VCaP (cell line): Measurements from ENCODE around the gene CDC42EP3.

Experiments
- H3K27ac ChIP-seq: fragments of 450-650 bp; 2 replicates; pipeline ENCODE4 v1.5.1; 2017
- TF ChIP-seq, protein P1 (sequence below): fragments of 450-650 bp; conservative IDR thresholded peaks from 2 replicates; pipeline ENCODE4 v1.5.1; 2017; ENCODE audit warnings: mild to moderate bottlenecking, moderate library complexity

Gene CDC42EP3

DNA sequence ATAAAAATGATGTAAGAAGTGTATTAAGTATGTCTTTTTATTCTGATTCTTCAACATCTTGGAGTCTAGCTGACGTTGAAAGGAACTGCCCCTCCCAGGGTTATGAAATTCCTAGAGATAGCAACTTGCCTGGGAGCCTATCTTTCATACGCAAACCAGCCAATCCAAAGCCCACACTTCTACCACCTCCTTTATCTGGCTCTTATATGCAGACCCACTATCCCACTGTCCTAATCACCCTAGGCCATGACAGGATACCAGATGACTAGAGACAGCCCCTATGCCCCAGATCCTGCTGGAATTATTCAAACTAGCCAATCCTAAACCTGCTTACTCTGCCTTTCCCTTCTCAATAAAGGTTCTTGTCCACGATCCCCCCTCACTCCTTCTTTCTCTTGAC is 11.8 kb upstream of the CDC42EP3 start:
- 0 out of 2 replicates have a peak overlapping the region, but pooled peaks have one; percentile 7 for H3K27ac ChIP-seq
- TF ChIP-seq, protein P1, sequence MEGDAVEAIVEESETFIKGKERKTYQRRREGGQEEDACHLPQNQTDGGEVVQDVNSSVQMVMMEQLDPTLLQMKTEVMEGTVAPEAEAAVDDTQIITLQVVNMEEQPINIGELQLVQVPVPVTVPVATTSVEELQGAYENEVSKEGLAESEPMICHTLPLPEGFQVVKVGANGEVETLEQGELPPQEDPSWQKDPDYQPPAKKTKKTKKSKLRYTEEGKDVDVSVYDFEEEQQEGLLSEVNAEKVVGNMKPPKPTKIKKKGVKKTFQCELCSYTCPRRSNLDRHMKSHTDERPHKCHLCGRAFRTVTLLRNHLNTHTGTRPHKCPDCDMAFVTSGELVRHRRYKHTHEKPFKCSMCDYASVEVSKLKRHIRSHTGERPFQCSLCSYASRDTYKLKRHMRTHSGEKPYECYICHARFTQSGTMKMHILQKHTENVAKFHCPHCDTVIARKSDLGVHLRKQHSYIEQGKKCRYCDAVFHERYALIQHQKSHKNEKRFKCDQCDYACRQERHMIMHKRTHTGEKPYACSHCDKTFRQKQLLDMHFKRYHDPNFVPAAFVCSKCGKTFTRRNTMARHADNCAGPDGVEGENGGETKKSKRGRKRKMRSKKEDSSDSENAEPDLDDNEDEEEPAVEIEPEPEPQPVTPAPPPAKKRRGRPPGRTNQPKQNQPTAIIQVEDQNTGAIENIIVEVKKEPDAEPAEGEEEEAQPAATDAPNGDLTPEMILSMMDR: no peak

DNA sequence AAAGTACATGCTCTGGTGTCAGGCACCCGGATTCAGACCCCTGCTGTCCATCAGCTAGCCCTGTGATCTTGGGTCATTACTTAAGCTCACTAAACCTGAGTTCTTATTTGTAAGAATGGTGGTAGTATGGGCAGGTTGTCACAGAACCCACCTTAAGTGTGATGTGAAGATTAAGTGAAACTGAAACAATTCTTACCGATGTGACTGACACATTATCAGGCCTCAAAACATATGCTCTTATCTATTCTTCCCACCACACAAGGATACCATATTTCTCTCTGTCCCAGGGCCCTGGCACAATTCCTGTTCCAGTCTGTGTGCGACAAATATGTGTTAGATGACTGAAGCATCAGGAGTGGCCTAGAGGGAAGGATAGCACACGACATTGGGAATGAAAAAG is 11.0 kb upstream of the CDC42EP3 start:
- TF ChIP-seq, protein P1: no peak
- H3K27ac ChIP-seq: 0 out of 2 replicates have a peak overlapping the region, but pooled peaks have one; percentile 7

DNA sequence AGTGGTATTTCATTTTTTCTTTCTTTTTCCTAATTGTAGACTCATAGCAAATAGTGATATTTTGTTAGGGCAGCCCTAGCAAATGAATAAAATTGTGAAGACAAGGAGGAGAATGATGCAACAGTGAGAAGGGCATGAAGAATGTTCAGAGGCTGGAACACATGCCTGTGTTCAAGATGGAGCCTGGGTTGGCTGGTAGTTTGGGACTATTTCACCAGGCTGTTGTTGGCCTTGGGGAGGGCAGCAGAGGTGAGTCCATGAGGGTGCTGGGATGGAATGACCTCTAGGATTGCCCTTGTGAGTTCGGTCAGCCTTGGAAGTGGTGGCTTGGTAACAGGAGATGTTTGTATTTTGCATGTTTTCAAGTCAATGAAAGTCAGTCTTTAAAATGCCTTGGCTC is 10.1 kb upstream of the CDC42EP3 start:
- H3K27ac ChIP-seq: no peak overlapping the region
- TF ChIP-seq, protein P1: no peak

DNA sequence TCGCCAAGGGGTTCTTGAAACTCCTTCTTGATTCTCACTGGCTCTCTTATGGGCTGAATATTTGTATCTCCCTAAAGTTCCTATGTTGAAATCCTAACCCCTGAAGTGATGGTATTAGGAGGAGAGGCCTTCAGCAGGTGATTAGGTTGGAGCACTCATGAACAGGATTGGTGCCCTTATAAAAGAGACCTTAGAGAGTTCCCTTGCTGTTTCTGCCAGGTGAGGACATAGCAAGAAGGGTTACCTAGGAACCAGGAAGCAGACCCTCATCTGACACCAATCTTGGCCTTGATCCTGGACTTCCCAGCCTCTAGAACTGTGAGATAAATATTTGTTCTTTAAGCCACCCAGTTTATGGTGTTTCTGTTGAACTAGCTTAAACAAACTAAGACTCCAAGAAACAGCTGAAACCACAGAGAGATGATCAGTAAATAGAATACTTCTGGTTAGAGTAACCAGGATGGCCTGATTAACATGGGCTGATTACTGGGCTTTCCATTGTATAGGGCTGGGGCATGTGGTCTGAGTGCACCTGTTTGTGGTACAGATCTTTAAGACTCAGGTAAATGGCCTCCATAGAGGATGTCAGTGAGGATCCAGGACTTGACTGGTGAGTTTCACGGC is 7.7 kb upstream of the CDC42EP3 start:
- TF ChIP-seq, protein P1: no peak
- H3K27ac ChIP-seq: peak overlapping the region; percentile 83

DNA sequence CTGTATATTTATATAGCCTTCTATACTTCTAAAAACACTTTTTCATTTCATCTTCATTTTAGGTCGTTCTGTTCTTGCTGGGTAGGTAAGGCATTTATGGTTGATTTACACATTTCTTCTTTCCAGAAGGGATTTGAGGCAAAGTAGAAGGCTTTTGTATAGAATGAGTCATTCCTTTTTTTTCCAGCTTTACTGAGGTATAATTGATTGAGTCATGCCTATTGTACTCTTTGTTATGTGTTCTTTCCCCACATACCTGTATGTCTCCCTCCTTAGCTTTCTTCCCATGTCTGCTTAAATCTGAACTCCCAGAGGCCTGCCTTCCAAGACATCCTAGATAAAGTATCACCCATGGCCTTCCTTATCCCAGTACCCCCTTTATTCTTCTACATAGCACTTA is 4.8 kb upstream of the CDC42EP3 start:
- H3K27ac ChIP-seq: no peak overlapping the region
- TF ChIP-seq, protein P1: no peak

DNA sequence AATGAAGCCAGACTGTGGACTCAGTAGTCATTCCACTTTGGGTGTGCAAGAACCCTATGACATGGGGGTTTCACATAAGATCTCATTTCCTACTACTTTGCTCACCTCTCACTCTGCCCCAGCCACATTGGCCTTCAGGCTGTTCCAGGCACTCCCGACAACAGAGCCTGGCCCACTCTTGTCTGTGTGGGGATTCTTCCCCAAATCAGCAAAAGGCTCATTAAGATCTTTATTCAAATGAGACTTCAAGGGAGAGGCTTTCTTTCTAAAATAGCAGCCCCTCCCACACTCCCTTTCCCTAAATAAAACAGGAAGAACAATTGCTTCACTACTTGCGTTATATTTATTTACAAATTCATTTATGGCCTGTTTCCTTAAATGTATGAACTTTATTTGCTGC is 3.5 kb upstream of the CDC42EP3 start:
- TF ChIP-seq, protein P1: no peak
- H3K27ac ChIP-seq: no peak overlapping the region

DNA sequence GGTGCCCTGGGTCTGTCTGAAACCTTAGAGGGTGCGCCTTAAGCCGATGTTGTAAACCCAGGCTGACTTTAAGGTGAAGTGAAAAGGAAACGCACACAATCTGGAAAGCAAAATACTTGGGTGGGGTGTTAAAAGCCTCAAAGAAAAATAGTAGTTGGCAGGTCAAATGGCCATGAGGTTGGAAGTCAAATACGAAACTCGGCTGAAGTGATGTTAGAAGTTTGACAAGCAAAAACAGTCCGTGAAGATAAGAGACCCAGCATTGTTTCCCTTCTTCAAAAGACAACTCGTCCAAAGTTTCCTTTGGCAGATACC is 1.4 kb upstream of the CDC42EP3 start:
- H3K27ac ChIP-seq: peak overlapping the region; percentile 95
- TF ChIP-seq, protein P1: no peak
